HepG2 (cell line): ENCODE measurements around the gene ANKRD65. TPM values are rescaled to one million over a fixed set of nuclear protein-coding genes. Genes with fewer than 3 reads are reported as not detected.

Experiments
- ERF ChIP-seq: IDR thresholded peaks from 2 replicates; pipeline ENCODE4 v1.6.1; 2018; ENCODE audit warnings: missing biosample characterization, missing genetic modification reagents
- HIVEP1 ChIP-seq: sonication (generic); formaldehyde crosslinking; IDR thresholded peaks from 2 replicates; pipeline ENCODE4 v1.4.0; 2020; ENCODE audit warnings: mild to moderate bottlenecking, missing genetic modification reagents
- KLF9 ChIP-seq: IDR thresholded peaks from 2 replicates; pipeline ENCODE4 v1.6.1; 2016; ENCODE audit warnings: low read depth
- NR2C2 ChIP-seq: sonication (generic); formaldehyde crosslinking; IDR thresholded peaks from 2 replicates; pipeline ENCODE4 v1.4.0; 2020; ENCODE audit warnings: missing genetic modification reagents, mild to moderate bottlenecking, moderate library complexity, borderline replicate concordance
- PHB2 ChIP-seq: fragments of 450-650 bp; IDR thresholded peaks from 2 replicates; pipeline ENCODE4 v1.6.1; 2018; ENCODE audit not compliant: partially characterized antibody
- POLR2A ChIP-seq, 2 experiments: IDR thresholded peaks; 2 replicates each; pipeline ENCODE4 v1.6.1; 2011; ENCODE audit warnings: low read depth in 2 of 2, low read length in 2 of 2, mild to moderate bottlenecking in 1 of 2, moderate library complexity in 1 of 2; ENCODE audit not compliant: insufficient read depth in 1 of 2
- RFX1 ChIP-seq: fragments of 450-650 bp; IDR thresholded peaks from 2 replicates; pipeline ENCODE4 v1.6.1; 2017
- RFXANK ChIP-seq: IDR thresholded peaks from 2 replicates; pipeline ENCODE4 v1.6.1; 2016
- RFXAP ChIP-seq: sonication (generic); formaldehyde crosslinking; IDR thresholded peaks from 2 replicates; pipeline ENCODE4 v1.4.0; 2020; ENCODE audit warnings: missing genetic modification reagents, borderline replicate concordance
- SKI ChIP-seq: fragments of 450-650 bp; IDR thresholded peaks from one replicate; pipeline ENCODE4 v1.6.1; 2018; ENCODE audit warnings: mild to moderate bottlenecking; ENCODE audit not compliant: partially characterized antibody
- SMAD9 ChIP-seq: sonication (generic); formaldehyde crosslinking; IDR thresholded peaks from 2 replicates; pipeline ENCODE4 v1.5.1; 2020; ENCODE audit warnings: mild to moderate bottlenecking, missing genetic modification reagents
- SP4 ChIP-seq: sonication (generic); formaldehyde crosslinking; IDR thresholded peaks from 2 replicates; pipeline ENCODE4 v1.8.1; 2023; ENCODE audit warnings: mild to moderate bottlenecking, missing genetic modification reagents
- SPEN ChIP-seq: sonication (generic); formaldehyde crosslinking; IDR thresholded peaks from 2 replicates; pipeline ENCODE4 v1.5.1; 2020; ENCODE audit warnings: low read depth, mild to moderate bottlenecking, missing genetic modification reagents
- TBX3 ChIP-seq: fragments of 450-650 bp; IDR thresholded peaks from 2 replicates; pipeline ENCODE4 v1.6.1; 2017; ENCODE audit warnings: antibody characterized with exemption, mild to moderate bottlenecking, inconsistent platforms, borderline replicate concordance
- TSC22D2 ChIP-seq: sonication (generic); formaldehyde crosslinking; IDR thresholded peaks from 2 replicates; pipeline ENCODE4 v1.5.1; 2020; ENCODE audit warnings: missing genetic modification reagents, mild to moderate bottlenecking, borderline replicate concordance
- ZFP36L1 ChIP-seq: sonication (generic); formaldehyde crosslinking; IDR thresholded peaks from 2 replicates; pipeline ENCODE4 v1.8.0; 2022; ENCODE audit warnings: mild to moderate bottlenecking, missing genetic modification reagents, moderate library complexity
- ZNF12 ChIP-seq: sonication (generic); formaldehyde crosslinking; IDR thresholded peaks from 2 replicates; pipeline ENCODE4 v1.5.0; 2020; ENCODE audit warnings: missing genetic modification reagents
- ZNF264 ChIP-seq: sonication (generic); formaldehyde crosslinking; IDR thresholded peaks from 2 replicates; pipeline ENCODE4 v1.4.0; 2020; ENCODE audit warnings: missing genetic modification reagents
- ZNF441 ChIP-seq: sonication (generic); formaldehyde crosslinking; IDR thresholded peaks from 2 replicates; pipeline ENCODE4 v1.7.0; 2021; ENCODE audit warnings: missing genetic modification reagents, borderline replicate concordance
- ZNF569 ChIP-seq: sonication (generic); formaldehyde crosslinking; IDR thresholded peaks from 2 replicates; pipeline ENCODE4 v1.5.0; 2020; ENCODE audit warnings: mild to moderate bottlenecking, missing genetic modification reagents, moderate library complexity, borderline replicate concordance
- ZNF746 ChIP-seq: sonication (generic); formaldehyde crosslinking; IDR thresholded peaks from 2 replicates; pipeline ENCODE4 v1.8.0; 2022; ENCODE audit warnings: mild to moderate bottlenecking, missing genetic modification reagents
- ZNF839 ChIP-seq: sonication (generic); formaldehyde crosslinking; IDR thresholded peaks from 2 replicates; pipeline ENCODE4 v1.4.0; 2020; ENCODE audit warnings: missing genetic modification reagents, mild to moderate bottlenecking, borderline replicate concordance
- ZSCAN9 ChIP-seq: IDR thresholded peaks from 2 replicates; pipeline ENCODE4 v1.6.1; 2016; ENCODE audit warnings: borderline replicate concordance
- polyA plus RNA-seq, 8 experiments: library from polyadenylated mRNA; depleted of rRNA in 3 of 8; stranded (reverse) in 7 of 8; unstranded in 1 of 8; fragments of >200 nt; fragmentation: Illumina TruSeq in 4 of 8; extraction: Trizol in 4 of 8; gene quantifications; 2 replicates each; pipeline versions ENCODE4 v1.2.1 to v1.2.3, GENCODE V29; 2011 to 2016; ENCODE audit warnings: low read depth in 4 of 8, missing spikeins in 1 of 8, mixed read lengths in 1 of 8; ENCODE audit not compliant: insufficient read depth in 1 of 8
- total RNA-seq, 5 experiments: library from RNA; depleted of rRNA; stranded (reverse); fragments of >200 nt; fragmentation: Illumina TruSeq; extraction: Trizol; gene quantifications; 2 replicates each; pipeline ENCODE4 v1.2.3, GENCODE V29; 2016; ENCODE audit warnings: low read depth in 1 of 5
- TF ChIP-seq, protein P1 (sequence below): sonication (generic); formaldehyde crosslinking; IDR thresholded peaks from 2 replicates; pipeline ENCODE4 v1.4.0; 2020; ENCODE audit warnings: missing genetic modification reagents
- TF ChIP-seq, protein P2 (sequence below): IDR thresholded peaks from 2 replicates; pipeline ENCODE4 v1.6.1; 2016; ENCODE audit warnings: control low read depth
- TF ChIP-seq, protein P3 (sequence below): sonication (generic); formaldehyde crosslinking; IDR thresholded peaks from 2 replicates; pipeline ENCODE4 v1.5.1; 2020; ENCODE audit warnings: mild to moderate bottlenecking, missing genetic modification reagents, moderate library complexity
- TF ChIP-seq, protein P4 (sequence below): sonication (generic); formaldehyde crosslinking; IDR thresholded peaks from 2 replicates; pipeline ENCODE4 v1.9.0; 2021; ENCODE audit warnings: missing genetic modification reagents, borderline replicate concordance

Gene ANKRD65
- total and polyA plus RNA-seq, 2 of the 13 experiments (the other 11 are each of a cell fraction or from before 2014, with no cell fraction given), result 12.1 to 30.1 TPM

DNA sequence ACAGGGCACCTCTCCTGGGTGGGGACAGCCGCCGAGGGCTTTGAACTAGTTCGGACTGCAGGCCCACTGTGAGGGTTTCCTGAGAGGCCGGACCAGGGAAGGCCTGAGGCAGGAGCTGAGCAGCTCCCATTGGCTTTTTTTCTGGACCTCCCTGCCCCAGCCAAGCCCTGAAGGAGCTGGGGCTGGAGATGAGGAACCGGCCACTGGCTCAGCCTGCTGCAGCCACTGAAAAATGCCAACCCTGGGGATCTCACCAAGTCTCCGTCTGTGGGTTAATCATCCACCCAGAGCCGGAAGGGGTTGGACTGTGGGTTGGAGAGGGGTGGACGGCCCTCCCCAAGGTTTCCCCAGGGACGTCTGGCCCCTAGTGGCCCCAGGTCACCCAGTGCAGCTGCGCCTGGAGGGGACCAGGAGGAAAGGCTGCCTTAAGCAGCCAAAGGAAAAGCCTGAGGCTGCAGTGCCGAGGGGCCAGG is 16.9 kb upstream of the ANKRD65 start (continued):
- TF ChIP-seq PHB2 (no peak), SMAD9 (CRISPR knock-in tag) (no peak), ZNF12 (CRISPR knock-in tag) (no peak), ZSCAN9 (peak; percentile 27; the same call in 1 of the 2 replicates), ZFP36L1 (CRISPR knock-in tag) (peak; percentile 86; the same call in 1 of the 2 replicates), ZNF264 (CRISPR knock-in tag) (no peak), HIVEP1 (CRISPR knock-in tag) (peak; percentile 84; the same call in 1 of the 2 replicates), RFX1 (no peak), NR2C2 (CRISPR knock-in tag) (peak; percentile 69), RFXANK (CRISPR knock-in tag) (no peak), SP4 (CRISPR knock-in tag) (peak; percentile 49; the same call in 1 of the 2 replicates), ZNF569 (CRISPR knock-in tag) (no peak), SPEN (CRISPR knock-in tag) (no peak), ZNF441 (CRISPR knock-in tag) (no peak), TBX3 (no peak), POLR2A (IDR thresholded peaks at IDR 0.05; ENCODE audit: insufficient read depth in 1 of 2, low read depth in 2 of 2, low read length in 2 of 2) (peak in 1 of 2 experiments; percentile 82; a peak in 2 of 4 replicates), RFXAP (CRISPR knock-in tag) (no peak), ZNF839 (0 out of 2 replicates have a peak, but pooled peaks have one; percentile 56), ZNF746 (CRISPR knock-in tag) (peak; percentile 97), ERF (CRISPR knock-in tag) (0 out of 2 replicates have a peak, but pooled peaks have one; percentile 50), TSC22D2 (CRISPR knock-in tag) (no peak), KLF9 (CRISPR knock-in tag) (no peak), SKI (peak; percentile 92)
- TF ChIP-seq, protein P1, sequence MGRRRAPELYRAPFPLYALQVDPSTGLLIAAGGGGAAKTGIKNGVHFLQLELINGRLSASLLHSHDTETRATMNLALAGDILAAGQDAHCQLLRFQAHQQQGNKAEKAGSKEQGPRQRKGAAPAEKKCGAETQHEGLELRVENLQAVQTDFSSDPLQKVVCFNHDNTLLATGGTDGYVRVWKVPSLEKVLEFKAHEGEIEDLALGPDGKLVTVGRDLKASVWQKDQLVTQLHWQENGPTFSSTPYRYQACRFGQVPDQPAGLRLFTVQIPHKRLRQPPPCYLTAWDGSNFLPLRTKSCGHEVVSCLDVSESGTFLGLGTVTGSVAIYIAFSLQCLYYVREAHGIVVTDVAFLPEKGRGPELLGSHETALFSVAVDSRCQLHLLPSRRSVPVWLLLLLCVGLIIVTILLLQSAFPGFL (CRISPR knock-in tag), result no peak
- TF ChIP-seq, protein P2, sequence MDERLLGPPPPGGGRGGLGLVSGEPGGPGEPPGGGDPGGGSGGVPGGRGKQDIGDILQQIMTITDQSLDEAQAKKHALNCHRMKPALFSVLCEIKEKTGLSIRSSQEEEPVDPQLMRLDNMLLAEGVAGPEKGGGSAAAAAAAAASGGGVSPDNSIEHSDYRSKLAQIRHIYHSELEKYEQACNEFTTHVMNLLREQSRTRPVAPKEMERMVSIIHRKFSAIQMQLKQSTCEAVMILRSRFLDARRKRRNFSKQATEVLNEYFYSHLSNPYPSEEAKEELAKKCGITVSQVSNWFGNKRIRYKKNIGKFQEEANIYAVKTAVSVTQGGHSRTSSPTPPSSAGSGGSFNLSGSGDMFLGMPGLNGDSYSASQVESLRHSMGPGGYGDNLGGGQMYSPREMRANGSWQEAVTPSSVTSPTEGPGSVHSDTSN (CRISPR knock-in tag), result no peak
- TF ChIP-seq, protein P3, sequence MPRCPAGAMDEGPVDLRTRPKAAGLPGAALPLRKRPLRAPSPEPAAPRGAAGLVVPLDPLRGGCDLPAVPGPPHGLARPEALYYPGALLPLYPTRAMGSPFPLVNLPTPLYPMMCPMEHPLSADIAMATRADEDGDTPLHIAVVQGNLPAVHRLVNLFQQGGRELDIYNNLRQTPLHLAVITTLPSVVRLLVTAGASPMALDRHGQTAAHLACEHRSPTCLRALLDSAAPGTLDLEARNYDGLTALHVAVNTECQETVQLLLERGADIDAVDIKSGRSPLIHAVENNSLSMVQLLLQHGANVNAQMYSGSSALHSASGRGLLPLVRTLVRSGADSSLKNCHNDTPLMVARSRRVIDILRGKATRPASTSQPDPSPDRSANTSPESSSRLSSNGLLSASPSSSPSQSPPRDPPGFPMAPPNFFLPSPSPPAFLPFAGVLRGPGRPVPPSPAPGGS, result no peak
- TF ChIP-seq, protein P4, sequence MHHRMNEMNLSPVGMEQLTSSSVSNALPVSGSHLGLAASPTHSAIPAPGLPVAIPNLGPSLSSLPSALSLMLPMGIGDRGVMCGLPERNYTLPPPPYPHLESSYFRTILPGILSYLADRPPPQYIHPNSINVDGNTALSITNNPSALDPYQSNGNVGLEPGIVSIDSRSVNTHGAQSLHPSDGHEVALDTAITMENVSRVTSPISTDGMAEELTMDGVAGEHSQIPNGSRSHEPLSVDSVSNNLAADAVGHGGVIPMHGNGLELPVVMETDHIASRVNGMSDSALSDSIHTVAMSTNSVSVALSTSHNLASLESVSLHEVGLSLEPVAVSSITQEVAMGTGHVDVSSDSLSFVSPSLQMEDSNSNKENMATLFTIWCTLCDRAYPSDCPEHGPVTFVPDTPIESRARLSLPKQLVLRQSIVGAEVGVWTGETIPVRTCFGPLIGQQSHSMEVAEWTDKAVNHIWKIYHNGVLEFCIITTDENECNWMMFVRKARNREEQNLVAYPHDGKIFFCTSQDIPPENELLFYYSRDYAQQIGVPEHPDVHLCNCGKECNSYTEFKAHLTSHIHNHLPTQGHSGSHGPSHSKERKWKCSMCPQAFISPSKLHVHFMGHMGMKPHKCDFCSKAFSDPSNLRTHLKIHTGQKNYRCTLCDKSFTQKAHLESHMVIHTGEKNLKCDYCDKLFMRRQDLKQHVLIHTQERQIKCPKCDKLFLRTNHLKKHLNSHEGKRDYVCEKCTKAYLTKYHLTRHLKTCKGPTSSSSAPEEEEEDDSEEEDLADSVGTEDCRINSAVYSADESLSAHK (CRISPR knock-in tag), result no peak
